ENCODE data around the gene SMG7. TPM values are rescaled to one million over a fixed set of nuclear protein-coding genes. Genes with fewer than 3 reads are reported as not detected.
A peak's percentile ranks its signal among the peaks of the same experiment; 100 is the strongest.

SMG7 gene
- total and polyA plus RNA-seq, 2 of the 4 experiments (the other 2 are of a cell fraction): 18.1 to 22.6 TPM

DNA sequence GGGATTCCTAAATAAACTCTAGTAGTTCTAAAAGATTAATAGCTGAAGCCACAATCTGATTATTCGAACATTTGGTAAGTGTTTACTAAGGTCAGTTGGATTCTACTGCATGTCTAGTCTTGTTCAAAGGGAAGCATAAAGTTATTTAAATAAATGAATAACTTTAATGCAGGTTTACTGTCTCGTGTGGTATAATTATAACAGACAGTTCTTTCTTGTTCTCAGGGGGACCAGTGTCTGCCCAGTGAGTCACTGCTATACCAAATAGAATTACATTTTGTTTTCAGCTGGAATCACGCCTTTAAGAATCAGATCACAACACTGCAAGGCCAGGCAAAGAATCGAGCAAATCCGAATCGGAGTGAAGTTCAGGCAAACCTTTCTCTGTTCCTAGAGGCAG lies 45.1 kb downstream of the SMG7 start:
- WGBS, 2 experiments (ENCODE audit: extremely low coverage in 2 of 2, insufficient read length in 1 of 2): no CpG with 5 or more reads among the region's 6 CpGs
- TF ChIP-seq MAZ (IDR thresholded peaks at IDR 0.05; ENCODE audit: borderline replicate concordance, low read depth, low read length) (no peak), POLR2A (IDR thresholded peaks at IDR 0.05; ENCODE audit: low read depth, low read length) (no peak), CEBPB (IDR thresholded peaks at IDR 0.05; ENCODE audit: low read depth, low read length) (no peak), MXI1 (IDR thresholded peaks at IDR 0.05; ENCODE audit: borderline replicate concordance, low read depth, low read length) (no peak), RCOR1 (IDR thresholded peaks at IDR 0.05; ENCODE audit: insufficient replicate concordance, low read length) (no peak), RFX5 (IDR thresholded peaks at IDR 0.05; ENCODE audit: low read depth, low read length) (no peak), ELK1 (IDR thresholded peaks at IDR 0.05; ENCODE audit: borderline replicate concordance, low read depth, low read length) (no peak), MAFK (IDR thresholded peaks at IDR 0.05; ENCODE audit: low read depth, low read length) (no peak), CHD1 (IDR thresholded peaks at IDR 0.05; ENCODE audit: low read depth, low read length) (no peak), NFE2L2 (IDR thresholded peaks at IDR 0.05; ENCODE audit: low read depth, low read length) (no peak), FOS (IDR thresholded peaks at IDR 0.05; ENCODE audit: low read depth, low read length) (no peak), SMC3 (IDR thresholded peaks at IDR 0.05; ENCODE audit: low read depth, low read length) (no peak), RAD21 (IDR thresholded peaks at IDR 0.05; ENCODE audit: low read length) (no peak), BHLHE40 (IDR thresholded peaks at IDR 0.05; ENCODE audit: low read depth, low read length) (no peak)
- TF ChIP-seq, protein P1, sequence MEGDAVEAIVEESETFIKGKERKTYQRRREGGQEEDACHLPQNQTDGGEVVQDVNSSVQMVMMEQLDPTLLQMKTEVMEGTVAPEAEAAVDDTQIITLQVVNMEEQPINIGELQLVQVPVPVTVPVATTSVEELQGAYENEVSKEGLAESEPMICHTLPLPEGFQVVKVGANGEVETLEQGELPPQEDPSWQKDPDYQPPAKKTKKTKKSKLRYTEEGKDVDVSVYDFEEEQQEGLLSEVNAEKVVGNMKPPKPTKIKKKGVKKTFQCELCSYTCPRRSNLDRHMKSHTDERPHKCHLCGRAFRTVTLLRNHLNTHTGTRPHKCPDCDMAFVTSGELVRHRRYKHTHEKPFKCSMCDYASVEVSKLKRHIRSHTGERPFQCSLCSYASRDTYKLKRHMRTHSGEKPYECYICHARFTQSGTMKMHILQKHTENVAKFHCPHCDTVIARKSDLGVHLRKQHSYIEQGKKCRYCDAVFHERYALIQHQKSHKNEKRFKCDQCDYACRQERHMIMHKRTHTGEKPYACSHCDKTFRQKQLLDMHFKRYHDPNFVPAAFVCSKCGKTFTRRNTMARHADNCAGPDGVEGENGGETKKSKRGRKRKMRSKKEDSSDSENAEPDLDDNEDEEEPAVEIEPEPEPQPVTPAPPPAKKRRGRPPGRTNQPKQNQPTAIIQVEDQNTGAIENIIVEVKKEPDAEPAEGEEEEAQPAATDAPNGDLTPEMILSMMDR (conservative IDR thresholded peaks at IDR 0.05; ENCODE audit: low read depth, low read length): no peak
- TF ChIP-seq, protein P2, sequence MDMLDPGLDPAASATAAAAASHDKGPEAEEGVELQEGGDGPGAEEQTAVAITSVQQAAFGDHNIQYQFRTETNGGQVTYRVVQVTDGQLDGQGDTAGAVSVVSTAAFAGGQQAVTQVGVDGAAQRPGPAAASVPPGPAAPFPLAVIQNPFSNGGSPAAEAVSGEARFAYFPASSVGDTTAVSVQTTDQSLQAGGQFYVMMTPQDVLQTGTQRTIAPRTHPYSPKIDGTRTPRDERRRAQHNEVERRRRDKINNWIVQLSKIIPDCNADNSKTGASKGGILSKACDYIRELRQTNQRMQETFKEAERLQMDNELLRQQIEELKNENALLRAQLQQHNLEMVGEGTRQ (IDR thresholded peaks at IDR 0.05; ENCODE audit: low read depth, low read length): no peak
- Histone ChIP-seq H3K14ac (replicated peaks; ENCODE audit: low read depth, low read length) (no peak overlapping the region), H3K9me3 (ENCODE audit: control insufficient read depth, insufficient read depth, low read length) (no peaks in the 10 kb centered on the region), H3K9ac (ENCODE audit: low read depth, low read length) (no peak overlapping the region), H3K23ac (ENCODE audit: low read depth, low read length) (peak overlapping the region; percentile 34; the same call in 1 of the 2 replicates), H3K79me1 (ENCODE audit: low read depth in 1 of 2, low read length in 2 of 2) (peaks cover 14 to 32% of the 10 kb centered on the region in 2 experiments), H3K36me3 (ENCODE audit: control insufficient read depth, insufficient read depth, low read length) (peaks cover 9% of the 10 kb centered on the region), H3K56ac (ENCODE audit: extremely low read depth, insufficient read depth, low read length) (no peak overlapping the region), H3K18ac (ENCODE audit: low read depth, low read length) (no peak overlapping the region), H4K5ac (ENCODE audit: low read depth, low read length) (no peak overlapping the region), H3K4me3 (ENCODE audit: insufficient read depth, low read depth, low read length) (no peak overlapping the region), H2BK5ac (ENCODE audit: low read depth, low read length, poor library complexity, severe bottlenecking) (no peak overlapping the region), H4K8ac (ENCODE audit: low read depth in 2 of 2, low read length in 2 of 2) (no peak overlapping the region), H3K27ac (ENCODE audit: insufficient read depth, low read length) (no peak overlapping the region), H3K9me1 (ENCODE audit: insufficient read depth, low read length) (peaks cover 5% of the 10 kb centered on the region), H2BK20ac (ENCODE audit: low read depth, low read length) (no peak overlapping the region), H3K4me1 (ENCODE audit: control insufficient read depth, insufficient read depth, low read length) (peaks cover 4% of the 10 kb centered on the region; the same call in 1 of the 2 replicates), H2BK120ac (ENCODE audit: low read depth, low read length) (no peak overlapping the region), H4K20me1 (ENCODE audit: insufficient read depth, low read length) (peaks cover 4% of the 10 kb centered on the region), H3K4me2 (ENCODE audit: low read depth, low read length) (no peak overlapping the region), H2AK9ac (replicated peaks; ENCODE audit: low read depth, low read length, poor library complexity) (no peak overlapping the region), H3K27me3 (ENCODE audit: control insufficient read depth, insufficient read depth, low read length) (no peaks in the 10 kb centered on the region), H4K91ac (ENCODE audit: insufficient read depth, low read depth, low read length) (no peak overlapping the region), H2AFZ (replicated peaks; ENCODE audit: low read length, poor library complexity) (no peak overlapping the region), H3K4ac (ENCODE audit: low read depth, low read length) (no peak overlapping the region), H2AK5ac (ENCODE audit: low read depth, low read length) (no peak overlapping the region), H2BK15ac (ENCODE audit: low read depth, low read length) (no peak overlapping the region)
- intact Hi-C loops (cut with micrococcal nuclease): loop anchor here (5.0 kb wide), 2 partner anchors 35 to 45 kb away; partner anchors contain the start of gene SMG7
- in situ Hi-C loops (cut with MboI; ENCODE audit: low sequenced_read_pairs): no loop called here
- DNase-seq: no peak
- dilution Hi-C loops (cut with HindIII; ENCODE audit: low sequenced_read_pairs, unreplicated experiment): no loop called here
- ChIA-PET CTCF (interaction anchor here (0.7 kb wide), 1 partner anchor 423 kb away, joined by 3 read pairs; no protein-coding TSS in a partner anchor), POLR2A (ENCODE audit: unreplicated experiment) (no interaction called here)
- no peak for ATAC-seq (ENCODE audit: low read depth)
- no TSS peak for BruUV-seq (replicated peaks)

All from IMR-90 (cell line).